GM12878 (cell line): Measurements from ENCODE around the gene GCNT1. TPM values are rescaled to one million over a fixed set of nuclear protein-coding genes. Genes with fewer than 3 reads are reported as not detected.
A peak's percentile ranks its signal among the peaks of the same experiment; 100 is the strongest.

Source experiments
- ATF7 ChIP-seq: fragments of 450-650 bp; IDR thresholded peaks from 2 replicates; pipeline ENCODE4 v1.6.1; 2016; ENCODE audit warnings: low read depth, mild to moderate bottlenecking
- BHLHE40 ChIP-seq, 2 experiments: fragments of 450-650 bp in 1 of 2; IDR thresholded peaks; 2 replicates each; pipeline ENCODE4 v1.6.1; 2011 to 2017; ENCODE audit warnings: low read depth in 2 of 2, borderline replicate concordance in 1 of 2, improper control_type of control experiment in 1 of 2, low read length in 1 of 2, mild to moderate bottlenecking in 1 of 2
- BMI1 ChIP-seq: fragments of 450-650 bp; IDR thresholded peaks from 2 replicates; pipeline ENCODE4 v1.6.1; 2016; ENCODE audit warnings: mild to moderate bottlenecking, moderate library complexity, borderline replicate concordance
- CHD1 ChIP-seq: IDR thresholded peaks from 2 replicates; pipeline ENCODE4 v1.6.1; 2012; ENCODE audit warnings: low read depth, low read length, improper control_type of control experiment
- CHD2 ChIP-seq: IDR thresholded peaks from 2 replicates; pipeline ENCODE4 v1.6.1; 2011; ENCODE audit warnings: low read depth, low read length, improper control_type of control experiment, borderline replicate concordance
- DPF2 ChIP-seq: fragments of 450-650 bp; IDR thresholded peaks from 2 replicates; pipeline ENCODE4 v1.6.1; 2017; ENCODE audit warnings: mild to moderate bottlenecking
- E2F4 ChIP-seq: IDR thresholded peaks from 2 replicates; pipeline ENCODE4 v1.6.1; 2012; ENCODE audit warnings: low read depth, low read length, improper control_type of control experiment
- FOXK2 ChIP-seq: fragments of 450-650 bp; IDR thresholded peaks from 2 replicates; pipeline ENCODE4 v1.6.1; 2017; ENCODE audit warnings: mild to moderate bottlenecking, moderate library complexity
- GABPA ChIP-seq: IDR thresholded peaks from 2 replicates; pipeline ENCODE4 v1.6.1; 2014; ENCODE audit warnings: antibody characterized with exemption, low read depth, mild to moderate bottlenecking, inconsistent platforms
- GATAD2B ChIP-seq: fragments of 450-650 bp; conservative IDR thresholded peaks from 2 replicates; pipeline ENCODE4 v1.6.1; 2017; ENCODE audit warnings: low read depth, mild to moderate bottlenecking, moderate library complexity
- HCFC1 ChIP-seq: fragments of 150-350 bp; IDR thresholded peaks from 2 replicates; pipeline ENCODE4 v1.6.1; 2014; ENCODE audit warnings: low read length
- IKZF2 ChIP-seq, 2 experiments: fragments of 450-650 bp; IDR thresholded peaks; 2 replicates each; pipeline ENCODE4 v1.6.1; 2017; ENCODE audit warnings: mild to moderate bottlenecking in 2 of 2, moderate library complexity in 2 of 2
- MEF2A ChIP-seq: IDR thresholded peaks from 2 replicates; pipeline ENCODE4 v1.6.1; 2011; ENCODE audit warnings: low read depth, mild to moderate bottlenecking, low read length, moderate library complexity; ENCODE audit not compliant: insufficient read depth
- MTA3 ChIP-seq: IDR thresholded peaks from 2 replicates; pipeline ENCODE4 v1.6.1; 2012; ENCODE audit warnings: low read length, inconsistent platforms, borderline replicate concordance
- MYC ChIP-seq: IDR thresholded peaks from 2 replicates; pipeline ENCODE4 v1.6.1; 2011; ENCODE audit warnings: mild to moderate bottlenecking, low read length, moderate library complexity, inconsistent platforms; ENCODE audit not compliant: insufficient read depth, insufficient replicate concordance, insufficient read length, severe bottlenecking
- NFYA ChIP-seq: IDR thresholded peaks from 2 replicates; pipeline ENCODE4 v1.6.1; 2011; ENCODE audit warnings: low read depth, mild to moderate bottlenecking, low read length, improper control_type of control experiment, borderline replicate concordance
- PML ChIP-seq: IDR thresholded peaks from 2 replicates; pipeline ENCODE4 v1.6.1; 2012; ENCODE audit warnings: low read length, inconsistent platforms
- POLR2A ChIP-seq: IDR thresholded peaks from 2 replicates; pipeline ENCODE4 v1.6.1; 2011; ENCODE audit warnings: low read depth, mild to moderate bottlenecking, low read length
- SIX5 ChIP-seq: IDR thresholded peaks from 2 replicates; pipeline ENCODE4 v1.6.1; 2011; ENCODE audit warnings: mild to moderate bottlenecking, low read depth, low read length, moderate library complexity; ENCODE audit not compliant: severe bottlenecking
- SMAD1 ChIP-seq: fragments of 450-650 bp; IDR thresholded peaks from 2 replicates; pipeline ENCODE4 v1.6.1; 2018; ENCODE audit warnings: mild to moderate bottlenecking, low read depth; ENCODE audit not compliant: partially characterized antibody
- SREBF1 ChIP-seq: IDR thresholded peaks from 2 replicates; pipeline ENCODE4 v1.6.1; 2012; ENCODE audit warnings: mild to moderate bottlenecking, low read length
- SRF ChIP-seq, 2 experiments: IDR thresholded peaks; 2 replicates each; pipeline ENCODE4 v1.6.1; 2011; ENCODE audit warnings: low read depth in 2 of 2, low read length in 2 of 2, mild to moderate bottlenecking in 1 of 2, moderate library complexity in 1 of 2
- polyA plus RNA-seq, 11 experiments: library from polyadenylated mRNA; depleted of rRNA in 4 of 11; unstranded in 6 of 11; stranded (reverse) in 5 of 11; fragments of >200 nt; fragmentation: Nextera tagmentation in 4 of 11; fragmentation: Illumina TruSeq in 1 of 11; extraction: Ambion mirVana in 4 of 11; extraction: Trizol in 1 of 11; gene quantifications; 1 replicate in 1 of 11; 2 replicates in 10 of 11; pipeline versions ENCODE4 v1.2.1 to v1.2.3, GENCODE V29; 2011 to 2016; ENCODE audit warnings: inconsistent platforms in 2 of 11, missing spikeins in 2 of 11, low read depth in 1 of 11
- total RNA-seq, 4 experiments: library from RNA; depleted of rRNA in 3 of 4; stranded (reverse); fragments of >200 nt in 3 of 4; fragmentation: Illumina TruSeq in 1 of 4; extraction: Trizol in 1 of 4; gene quantifications; 2 replicates each; pipeline versions ENCODE4 v1.2.1 to v1.2.3, GENCODE V29; 2013 to 2021
- TF ChIP-seq, protein P1 (sequence below): IDR thresholded peaks from 2 replicates; pipeline ENCODE4 v1.6.1; 2011; ENCODE audit warnings: borderline replicate concordance, low read depth, mild to moderate bottlenecking, moderate library complexity, low read length; ENCODE audit not compliant: insufficient read depth, poor library complexity, severe bottlenecking
- TF ChIP-seq, protein P2 (sequence below): fragments of 450-650 bp; IDR thresholded peaks from 2 replicates; pipeline ENCODE4 v1.6.1; 2018; ENCODE audit warnings: borderline replicate concordance, mild to moderate bottlenecking; ENCODE audit not compliant: partially characterized antibody

GCNT1 gene
- total and polyA plus RNA-seq, 10 of the 15 experiments (the other 5 are each of a cell fraction or from before 2014, with no cell fraction given): 2.8 to 17.8 (median 7.1) TPM

- TF ChIP-seq, protein P1, sequence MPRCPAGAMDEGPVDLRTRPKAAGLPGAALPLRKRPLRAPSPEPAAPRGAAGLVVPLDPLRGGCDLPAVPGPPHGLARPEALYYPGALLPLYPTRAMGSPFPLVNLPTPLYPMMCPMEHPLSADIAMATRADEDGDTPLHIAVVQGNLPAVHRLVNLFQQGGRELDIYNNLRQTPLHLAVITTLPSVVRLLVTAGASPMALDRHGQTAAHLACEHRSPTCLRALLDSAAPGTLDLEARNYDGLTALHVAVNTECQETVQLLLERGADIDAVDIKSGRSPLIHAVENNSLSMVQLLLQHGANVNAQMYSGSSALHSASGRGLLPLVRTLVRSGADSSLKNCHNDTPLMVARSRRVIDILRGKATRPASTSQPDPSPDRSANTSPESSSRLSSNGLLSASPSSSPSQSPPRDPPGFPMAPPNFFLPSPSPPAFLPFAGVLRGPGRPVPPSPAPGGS: peak; percentile 8
- TF ChIP-seq POLR2A (no peak), MYC (no peak), CHD1 (no peak), ATF7 (peak; percentile 68), SRF (IDR thresholded peaks at IDR 0.05; ENCODE audit: low read depth in 2 of 2, low read length in 2 of 2) (no peak), SIX5 (no peak), GATAD2B (peak; percentile 60; the same call in 1 of the 2 replicates), E2F4 (no peak), CHD2 (no peak), BMI1 (peak; percentile 62; the same call in 1 of the 2 replicates), SMAD1 (no peak), DPF2 (peak; percentile 91), MEF2A (peak; percentile 37; the same call in 1 of the 2 replicates), HCFC1 (no peak), MTA3 (peak; percentile 89; the same call in 1 of the 2 replicates), GABPA (0 out of 2 replicates have a peak, but pooled peaks have one; percentile 31), NFYA (no peak), PML (peak; percentile 62; the same call in 1 of the 2 replicates), FOXK2 (no peak), BHLHE40 (IDR thresholded peaks at IDR 0.05; ENCODE audit: borderline replicate concordance in 1 of 2, low read depth in 2 of 2, low read length in 1 of 2) (peak; percentile 78 to 79), SREBF1 (no peak), IKZF2 (IDR thresholded peaks at IDR 0.05) (peak; percentile 97 to 98)
- TF ChIP-seq, protein P2, sequence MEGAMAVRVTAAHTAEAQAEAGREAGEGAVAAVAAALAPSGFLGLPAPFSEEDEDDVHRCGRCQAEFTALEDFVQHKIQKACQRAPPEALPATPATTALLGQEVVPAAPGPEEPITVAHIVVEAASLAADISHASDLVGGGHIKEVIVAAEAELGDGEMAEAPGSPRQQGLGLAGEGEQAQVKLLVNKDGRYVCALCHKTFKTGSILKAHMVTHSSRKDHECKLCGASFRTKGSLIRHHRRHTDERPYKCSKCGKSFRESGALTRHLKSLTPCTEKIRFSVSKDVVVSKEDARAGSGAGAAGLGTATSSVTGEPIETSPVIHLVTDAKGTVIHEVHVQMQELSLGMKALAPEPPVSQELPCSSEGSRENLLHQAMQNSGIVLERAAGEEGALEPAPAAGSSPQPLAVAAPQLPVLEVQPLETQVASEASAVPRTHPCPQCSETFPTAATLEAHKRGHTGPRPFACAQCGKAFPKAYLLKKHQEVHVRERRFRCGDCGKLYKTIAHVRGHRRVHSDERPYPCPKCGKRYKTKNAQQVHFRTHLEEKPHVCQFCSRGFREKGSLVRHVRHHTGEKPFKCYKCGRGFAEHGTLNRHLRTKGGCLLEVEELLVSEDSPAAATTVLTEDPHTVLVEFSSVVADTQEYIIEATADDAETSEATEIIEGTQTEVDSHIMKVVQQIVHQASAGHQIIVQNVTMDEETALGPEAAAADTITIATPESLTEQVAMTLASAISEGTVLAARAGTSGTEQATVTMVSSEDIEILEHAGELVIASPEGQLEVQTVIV: no peak
These were observed 17.2 kb upstream of the GCNT1 start (continued) for GRCh38 chr9:76441551-76442322.
